GM12878 (cell line): ENCODE results near the gene SOX3. TPM values are rescaled to one million over a fixed set of nuclear protein-coding genes. Genes with fewer than 3 reads are reported as not detected.

ENCODE experiments used
- ATAC-seq: fragments of 200-7000 bp; cut with Tn5 transposase; 3 replicates; pipeline ENCODE4 v1.9.1; 2020; ENCODE audit warnings: mild to moderate bottlenecking, moderate library complexity
- BruUV-seq: library from RNA; stranded (reverse); fragments of 400-500 nt; replicated peaks from 2 replicates; lab custom pipeline; 2021; lab: Mats Ljungman, UMichigan
- CTCF ChIA-PET: fragments of 300-600 bp; sonication (Branson Sonifier 250); formaldehyde crosslinking; extraction: SDS; loops from one replicate; lab custom pipeline; 2021; ENCODE audit warnings: inconsistent platforms; lab: Yijun Ruan, JAX
- POLR2A ChIA-PET: fragments of 350-600 bp; formaldehyde crosslinking; extraction: SDS; loops from one replicate; lab custom pipeline; 2021; ENCODE audit warnings: inconsistent platforms; lab: Charles Lee
- RAD21 ChIA-PET: fragments of 300-600 bp; sonication (Branson Sonifier 250); formaldehyde crosslinking; loops from one replicate; lab custom pipeline; 2023; ENCODE audit warnings: antibody characterized with exemption; ENCODE audit not compliant: unreplicated experiment; lab: Charles Lee
- SMC1A ChIA-PET: fragments of 300-600 bp; sonication (Branson Sonifier 250); formaldehyde crosslinking; loops from one replicate; lab custom pipeline; 2023; ENCODE audit not compliant: unreplicated experiment, uncharacterized antibody; lab: Charles Lee
- DNase-seq: peaks from one replicate; pipeline ENCODE4 v3.0.0-alpha.2; 2011; ENCODE audit warnings: low read depth, low spot score
- FAIRE-seq: peaks from 3 replicates; lab custom pipeline; 2011; peaks lifted over from hg19 to GRCh38; lab: Jason Lieb, UNC
- H2AFZ ChIP-seq: 2 replicates; pipeline ENCODE4 v1.6.0; 2011; ENCODE audit warnings: low read depth, low read length, control low read depth; ENCODE audit not compliant: control insufficient read depth
- H3K27ac ChIP-seq: 2 replicates; pipeline ENCODE4 v1.5.1; 2011; ENCODE audit warnings: control low read depth; ENCODE audit not compliant: control insufficient read depth, insufficient read depth
- H3K27me3 ChIP-seq, 2 experiments: replicated peaks in 1 of 2; 2 replicates each; pipeline versions ENCODE4 v1.6.0 to v1.6.1; 2011; ENCODE audit warnings: low read length in 1 of 2; ENCODE audit not compliant: control insufficient read depth in 2 of 2, insufficient read depth in 2 of 2
- H3K36me3 ChIP-seq, 2 experiments: 2 replicates each; pipeline ENCODE4 v1.5.1; 2011; ENCODE audit warnings: low read length in 1 of 2; ENCODE audit not compliant: control insufficient read depth in 2 of 2, insufficient read depth in 2 of 2
- H3K4me1 ChIP-seq: 2 replicates; pipeline ENCODE4 v1.6.1; 2011; ENCODE audit warnings: mild to moderate bottlenecking, low read length, moderate library complexity, mixed read lengths; ENCODE audit not compliant: control insufficient read depth, insufficient read depth
- H3K4me2 ChIP-seq: 2 replicates; pipeline ENCODE4 v1.6.0; 2011; ENCODE audit warnings: control low read depth; ENCODE audit not compliant: control insufficient read depth, insufficient read depth
- H3K4me3 ChIP-seq: fragments of 200-600 bp; sonication (generic); 2 replicates; pipeline ENCODE4 v1.5.1; 2016
- H3K79me2 ChIP-seq: 2 replicates; pipeline ENCODE4 v1.6.0; 2011; ENCODE audit warnings: low read length; ENCODE audit not compliant: control insufficient read depth, insufficient read depth
- H3K9ac ChIP-seq: 2 replicates; pipeline ENCODE4 v1.8.0; 2011; ENCODE audit warnings: low read length, control low read depth, mixed read lengths; ENCODE audit not compliant: control insufficient read depth, insufficient read depth
- H3K9me3 ChIP-seq: replicated peaks from 3 replicates; pipeline ENCODE4 v1.5.1; 2011; ENCODE audit warnings: mild to moderate bottlenecking, low read length; ENCODE audit not compliant: control insufficient read depth, insufficient read depth
- H4K20me1 ChIP-seq: 2 replicates; pipeline ENCODE4 v1.6.0; 2011; ENCODE audit not compliant: control insufficient read depth, insufficient read depth
- CBFB ChIP-seq: IDR thresholded peaks from 2 replicates; pipeline ENCODE4 v1.6.1; 2016; ENCODE audit warnings: antibody characterized with exemption, low read depth
- EP300 ChIP-seq, 2 experiments: fragments of 150-350 bp in 1 of 2; IDR thresholded peaks; 2 replicates each; pipeline ENCODE4 v1.6.1; 2011 to 2012; ENCODE audit warnings: low read depth in 2 of 2, low read length in 2 of 2, borderline replicate concordance in 1 of 2, improper control_type of control experiment in 1 of 2, inconsistent platforms in 1 of 2; ENCODE audit not compliant: control insufficient read depth in 1 of 2
- GABPA ChIP-seq: IDR thresholded peaks from 2 replicates; pipeline ENCODE4 v1.6.1; 2014; ENCODE audit warnings: antibody characterized with exemption, low read depth, mild to moderate bottlenecking, inconsistent platforms
- JUNB ChIP-seq: IDR thresholded peaks from 2 replicates; pipeline ENCODE4 v1.6.1; 2016; ENCODE audit warnings: antibody characterized with exemption, mild to moderate bottlenecking
- MXI1 ChIP-seq: fragments of 150-350 bp; IDR thresholded peaks from 2 replicates; pipeline ENCODE4 v1.6.1; 2011; ENCODE audit warnings: low read depth, mild to moderate bottlenecking, inconsistent platforms, low read length, improper control_type of control experiment
- POLR2AphosphoS2 ChIP-seq: IDR thresholded peaks from 2 replicates; pipeline ENCODE4 v1.6.1; 2011; ENCODE audit warnings: low read depth, mild to moderate bottlenecking, low read length, improper control_type of control experiment, moderate library complexity
- RB1 ChIP-seq: fragments of 450-650 bp; formaldehyde crosslinking; IDR thresholded peaks from 2 replicates; pipeline ENCODE4 v1.6.1; 2017; ENCODE audit warnings: mild to moderate bottlenecking, borderline replicate concordance
- SMAD1 ChIP-seq: fragments of 450-650 bp; IDR thresholded peaks from 2 replicates; pipeline ENCODE4 v1.6.1; 2018; ENCODE audit warnings: mild to moderate bottlenecking, low read depth; ENCODE audit not compliant: partially characterized antibody
- STAT3 ChIP-seq: IDR thresholded peaks from 2 replicates; pipeline ENCODE4 v1.6.1; 2011; ENCODE audit warnings: low read depth, low read length, improper control_type of control experiment
- TCF12 ChIP-seq: IDR thresholded peaks from 2 replicates; pipeline ENCODE4 v1.6.1; 2011; ENCODE audit warnings: low read depth, mild to moderate bottlenecking, low read length
- TCF3 ChIP-seq: IDR thresholded peaks from 2 replicates; pipeline ENCODE4 v1.6.1; 2012; ENCODE audit warnings: low read depth, mild to moderate bottlenecking, low read length, borderline replicate concordance; ENCODE audit not compliant: insufficient read depth
- ZNF207 ChIP-seq: fragments of 450-650 bp; IDR thresholded peaks from 2 replicates; pipeline ENCODE4 v1.6.1; 2014; ENCODE audit warnings: antibody characterized with exemption, mild to moderate bottlenecking, borderline replicate concordance
- WGBS: methylation state at CpG from one replicate; pipeline ENCODE4 v1.1.6; 2016; ENCODE audit warnings: low lambda C conversion rate; ENCODE audit not compliant: insufficient replicate concordance, insufficient coverage; ENCODE audit errors: missing lambda C conversion rate; 5-methylcytosine and 5-hydroxymethylcytosine counted together
- in situ Hi-C: fragments of 300-500 bp; cut with MboI; formaldehyde crosslinking; loops from 9 replicates; pipeline ENCODE4 v1.14.3; 2018; ENCODE audit warnings: mixed read lengths
- intact Hi-C: fragments of 100-400 bp; cut with micrococcal nuclease; formaldehyde crosslinking; loops from one replicate; pipeline ENCODE4 v1.14.2; 2022; ENCODE audit not compliant: unreplicated experiment
- polyA plus RNA-seq, 11 experiments: library from polyadenylated mRNA; depleted of rRNA in 4 of 11; unstranded in 6 of 11; stranded (reverse) in 5 of 11; fragments of >200 nt; fragmentation: Nextera tagmentation in 4 of 11; fragmentation: Illumina TruSeq in 1 of 11; extraction: Ambion mirVana in 4 of 11; extraction: Trizol in 1 of 11; gene quantifications; 1 replicate in 1 of 11; 2 replicates in 10 of 11; pipeline versions ENCODE4 v1.2.1 to v1.2.3, GENCODE V29; 2011 to 2016; ENCODE audit warnings: inconsistent platforms in 2 of 11, missing spikeins in 2 of 11, low read depth in 1 of 11
- total RNA-seq, 4 experiments: library from RNA; depleted of rRNA in 3 of 4; stranded (reverse); fragments of >200 nt in 3 of 4; fragmentation: Illumina TruSeq in 1 of 4; extraction: Trizol in 1 of 4; gene quantifications; 2 replicates each; pipeline versions ENCODE4 v1.2.1 to v1.2.3, GENCODE V29; 2013 to 2021

The SOX3 gene
- total and polyA plus RNA-seq, 10 of the 15 experiments (the other 5 are each of a cell fraction or from before 2014, with no cell fraction given) = not detected

DNA sequence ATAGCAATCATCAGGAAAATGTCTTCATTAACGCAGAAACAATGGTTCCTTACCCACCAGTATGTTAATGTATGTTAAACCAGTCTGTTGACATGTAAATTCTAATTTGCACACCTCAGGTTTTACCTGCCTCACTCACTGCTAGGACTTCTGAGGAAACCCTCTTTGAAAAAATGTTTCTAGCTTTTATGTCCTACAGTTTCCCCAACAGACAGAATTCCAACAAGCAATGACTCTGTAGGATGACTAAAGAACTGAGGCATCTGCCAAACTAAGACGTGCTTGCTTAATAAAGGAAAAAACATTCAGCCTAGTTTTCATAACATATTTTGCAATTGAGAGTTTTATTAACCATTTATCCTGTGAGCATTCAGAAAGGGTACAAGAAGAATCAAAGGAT, 20.6 kb upstream of the SOX3 start:
- H3K36me3 ChIP-seq = no peaks in the 10 kb centered on the region
- H3K9ac ChIP-seq = no peak overlapping the region
- H3K27ac ChIP-seq = no peak overlapping the region
- no peaks in the 10 kb centered on the region for H4K20me1 ChIP-seq
- TF ChIP-seq SMAD1 (no peak), GABPA (no peak), STAT3 (no peak), MXI1 (no peak), JUNB (no peak), CBFB (no peak), POLR2AphosphoS2 (no peak), TCF3 (no peak), ZNF207 (no peak), TCF12 (no peak), EP300 (IDR thresholded peaks at IDR 0.05; ENCODE audit: borderline replicate concordance in 1 of 2, control insufficient read depth in 1 of 2, low read depth in 2 of 2, low read length in 2 of 2) (no peak), RB1 (no peak)
- H3K9me3 ChIP-seq = no peaks in the 10 kb centered on the region
- in situ Hi-C loops (no loop called here), intact Hi-C loops (no loop called here)
- no peaks in the 10 kb centered on the region for H3K4me1 ChIP-seq
- ATAC-seq (no peak), FAIRE-seq (no peak), DNase-seq (no peak)
- H2AFZ ChIP-seq = no peak overlapping the region
- CTCF ChIA-PET = no interaction called here
- H3K79me2 ChIP-seq = no peaks in the 10 kb centered on the region
- RAD21 ChIA-PET = no interaction called here
- no peak overlapping the region for H3K4me3 ChIP-seq
- POLR2A ChIA-PET = no interaction called here
- H3K27me3 ChIP-seq = no peaks in the 10 kb centered on the region
- 0% methylated on average over 2 of the region's 2 CpGs for WGBS
- SMC1A ChIA-PET = interaction anchor here (0.9 kb wide), 1 partner anchor 32 kb away, joined by 3 read pairs; no protein-coding TSS in a partner anchor
- no peak overlapping the region for H3K4me2 ChIP-seq
- no TSS peak for BruUV-seq
